A549 (cell line): ENCODE data around the gene TANK.

Experiments used
- CEBPB ChIP-seq, 2 experiments: fragments of >200 bp in 1 of 2; sonication (Bioruptor Twin) in 1 of 2; formaldehyde crosslinking in 1 of 2; IDR thresholded peaks; 2 replicates each; pipeline ENCODE4 v1.6.1; 2012 to 2016
- CTCF ChIP-seq: fragments of >200 bp; sonication (Bioruptor Twin); formaldehyde crosslinking; IDR thresholded peaks from 3 replicates; pipeline ENCODE4 v1.5.1; 2016
- ELK1 ChIP-seq: fragments of 150-350 bp; IDR thresholded peaks from 2 replicates; pipeline ENCODE4 v1.6.1; 2014; ENCODE audit warnings: low read depth, mild to moderate bottlenecking, low read length
- HDAC2 ChIP-seq: fragments of 200-600 bp; sonication (generic); IDR thresholded peaks from 2 replicates; pipeline ENCODE4 v1.6.1; 2016
- KDM5A ChIP-seq: fragments of 200-600 bp; sonication (generic); IDR thresholded peaks from 2 replicates; pipeline ENCODE4 v1.6.1; 2016; ENCODE audit warnings: antibody characterized with exemption, mild to moderate bottlenecking
- MAX ChIP-seq: IDR thresholded peaks from 2 replicates; pipeline ENCODE4 v1.6.1; 2012
- POLR2A ChIP-seq: IDR thresholded peaks from 2 replicates; pipeline ENCODE4 v1.6.1; 2012; ENCODE audit warnings: mild to moderate bottlenecking, low read length
- POLR2AphosphoS2 ChIP-seq: conservative IDR thresholded peaks from 2 replicates; pipeline ENCODE4 v1.6.1; 2012; ENCODE audit warnings: low read length, improper control_type of control experiment, inconsistent platforms
- RAD21 ChIP-seq, 2 experiments: fragments of >200 bp in 1 of 2; sonication (Bioruptor Twin) in 1 of 2; formaldehyde crosslinking in 1 of 2; IDR thresholded peaks in 1 of 2; conservative IDR thresholded peaks in 1 of 2; 2 replicates in 1 of 2; 3 replicates in 1 of 2; pipeline ENCODE4 v1.6.1; 2012 to 2018; ENCODE audit warnings: inconsistent platforms in 1 of 2
- RCOR1 ChIP-seq: fragments of 150-350 bp; IDR thresholded peaks from 2 replicates; pipeline ENCODE4 v1.6.1; 2014; ENCODE audit warnings: antibody characterized with exemption, low read length, low read depth
- RFX5 ChIP-seq: fragments of 450-650 bp; IDR thresholded peaks from 2 replicates; pipeline ENCODE4 v1.7.1; 2014; ENCODE audit warnings: antibody characterized with exemption, mild to moderate bottlenecking, moderate library complexity
- TP53 ChIP-seq: fragments of 250-450 bp; sonication (Bioruptor Pico); IDR thresholded peaks from 2 replicates; pipeline ENCODE4 v1.5.0; 2021; ENCODE audit warnings: mild to moderate bottlenecking, moderate library complexity

- TF ChIP-seq RCOR1 (no peak), CTCF (no peak), HDAC2 (no peak), CEBPB (IDR thresholded peaks at IDR 0.05) (no peak), MAX (no peak), KDM5A (no peak), ELK1 (no peak), RAD21 (conservative IDR thresholded peaks at IDR 0.05 in 1 of 2, IDR thresholded peaks at IDR 0.05 in 1 of 2) (no peak), POLR2AphosphoS2 (no peak), TP53 (no peak), POLR2A (no peak), RFX5 (no peak)
These were observed 3.2 kb downstream of the TANK start for GRCh38 chr2:161163440-161163839.
